WTC11 (cell line): ENCODE measurements around the gene TAL2.

Source experiments
- ATF6 ChIP-seq: sonication (generic); formaldehyde crosslinking; IDR thresholded peaks from 2 replicates; pipeline ENCODE4 v1.8.1; 2023; ENCODE audit warnings: mild to moderate bottlenecking, missing genetic modification reagents
- CREM ChIP-seq: sonication (generic); formaldehyde crosslinking; IDR thresholded peaks from 2 replicates; pipeline ENCODE4 v1.8.1; 2022; ENCODE audit warnings: mild to moderate bottlenecking, missing genetic modification reagents, moderate library complexity
- E2F4 ChIP-seq: sonication (generic); formaldehyde crosslinking; IDR thresholded peaks from 2 replicates; pipeline ENCODE4 v1.8.1; 2022; ENCODE audit warnings: low read depth, mild to moderate bottlenecking, moderate library complexity, missing genetic modification reagents, borderline replicate concordance
- FOXP4 ChIP-seq: sonication (generic); formaldehyde crosslinking; IDR thresholded peaks from 2 replicates; pipeline ENCODE4 v1.8.0; 2022; ENCODE audit warnings: mild to moderate bottlenecking, missing genetic modification reagents
- GABPB1 ChIP-seq: sonication (generic); formaldehyde crosslinking; IDR thresholded peaks from 2 replicates; pipeline ENCODE4 v1.8.1; 2023; ENCODE audit warnings: mild to moderate bottlenecking, missing genetic modification reagents
- HMGA2 ChIP-seq: fragments of 250-450 bp; sonication (Bioruptor Pico); IDR thresholded peaks from 2 replicates; pipeline ENCODE4 v1.4.0; 2021; ENCODE audit warnings: mild to moderate bottlenecking, moderate library complexity
- HMGXB4 ChIP-seq: sonication (generic); formaldehyde crosslinking; IDR thresholded peaks from 2 replicates; pipeline ENCODE4 v1.8.1; 2023; ENCODE audit warnings: mild to moderate bottlenecking, moderate library complexity, missing genetic modification reagents
- JUN ChIP-seq: sonication (generic); formaldehyde crosslinking; IDR thresholded peaks from 2 replicates; pipeline ENCODE4 v1.8.0; 2023; ENCODE audit warnings: mild to moderate bottlenecking, missing genetic modification reagents
- MAX ChIP-seq: sonication (generic); formaldehyde crosslinking; IDR thresholded peaks from 2 replicates; pipeline ENCODE4 v1.8.0; 2022; ENCODE audit warnings: mild to moderate bottlenecking, missing genetic modification reagents
- NR1H2 ChIP-seq: sonication (generic); formaldehyde crosslinking; IDR thresholded peaks from 2 replicates; pipeline ENCODE4 v1.9.0; 2021; ENCODE audit warnings: mild to moderate bottlenecking, moderate library complexity, missing genetic modification reagents
- SP1 ChIP-seq: sonication (generic); formaldehyde crosslinking; conservative IDR thresholded peaks from 2 replicates; pipeline ENCODE4 v1.8.1; 2022; ENCODE audit warnings: missing genetic modification reagents
- TEAD4 ChIP-seq: sonication (generic); formaldehyde crosslinking; IDR thresholded peaks from 2 replicates; pipeline ENCODE4 v1.8.0; 2022; ENCODE audit warnings: mild to moderate bottlenecking, missing genetic modification reagents
- ZNF263 ChIP-seq: sonication (generic); formaldehyde crosslinking; IDR thresholded peaks from 2 replicates; pipeline ENCODE4 v1.8.1; 2022; ENCODE audit warnings: low read depth, mild to moderate bottlenecking, moderate library complexity, missing genetic modification reagents
- TF ChIP-seq, protein P1 (sequence below): fragments of 200-600 bp; IDR thresholded peaks from 2 replicates; pipeline ENCODE4 v1.8.0; 2022; ENCODE audit warnings: antibody characterized with exemption

DNA sequence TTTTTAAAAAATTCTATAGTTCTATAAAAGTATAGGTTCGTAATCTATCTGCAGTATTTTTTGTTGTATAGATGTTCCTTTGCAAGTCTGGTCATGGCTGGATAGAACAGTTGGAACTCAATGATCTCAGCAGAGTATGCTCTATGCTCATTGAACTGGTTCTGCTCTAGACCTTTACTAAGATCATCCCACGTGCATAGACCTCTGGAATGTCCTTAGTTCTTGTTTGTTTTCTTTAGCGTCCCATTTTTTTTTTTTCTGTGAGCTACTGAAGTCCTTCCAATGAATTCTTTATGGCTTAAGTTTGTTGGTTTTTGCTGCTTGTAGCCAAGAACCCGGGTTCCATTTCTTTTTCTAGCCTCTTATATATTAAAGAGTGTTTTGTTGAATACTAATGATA lies 35.6 kb downstream of the TAL2 start:
- no peak for TF ChIP-seq ATF6
- no peak for TF ChIP-seq JUN (CRISPR knock-in tag)
- TF ChIP-seq, protein P1, sequence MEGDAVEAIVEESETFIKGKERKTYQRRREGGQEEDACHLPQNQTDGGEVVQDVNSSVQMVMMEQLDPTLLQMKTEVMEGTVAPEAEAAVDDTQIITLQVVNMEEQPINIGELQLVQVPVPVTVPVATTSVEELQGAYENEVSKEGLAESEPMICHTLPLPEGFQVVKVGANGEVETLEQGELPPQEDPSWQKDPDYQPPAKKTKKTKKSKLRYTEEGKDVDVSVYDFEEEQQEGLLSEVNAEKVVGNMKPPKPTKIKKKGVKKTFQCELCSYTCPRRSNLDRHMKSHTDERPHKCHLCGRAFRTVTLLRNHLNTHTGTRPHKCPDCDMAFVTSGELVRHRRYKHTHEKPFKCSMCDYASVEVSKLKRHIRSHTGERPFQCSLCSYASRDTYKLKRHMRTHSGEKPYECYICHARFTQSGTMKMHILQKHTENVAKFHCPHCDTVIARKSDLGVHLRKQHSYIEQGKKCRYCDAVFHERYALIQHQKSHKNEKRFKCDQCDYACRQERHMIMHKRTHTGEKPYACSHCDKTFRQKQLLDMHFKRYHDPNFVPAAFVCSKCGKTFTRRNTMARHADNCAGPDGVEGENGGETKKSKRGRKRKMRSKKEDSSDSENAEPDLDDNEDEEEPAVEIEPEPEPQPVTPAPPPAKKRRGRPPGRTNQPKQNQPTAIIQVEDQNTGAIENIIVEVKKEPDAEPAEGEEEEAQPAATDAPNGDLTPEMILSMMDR: no peak
- TF ChIP-seq TEAD4 (CRISPR knock-in tag): no peak
- TF ChIP-seq E2F4 (CRISPR knock-in tag): no peak
- no peak for TF ChIP-seq ZNF263 (CRISPR knock-in tag)
- TF ChIP-seq HMGXB4 (CRISPR knock-in tag): no peak
- TF ChIP-seq MAX (CRISPR knock-in tag): no peak
- no peak for TF ChIP-seq NR1H2 (CRISPR knock-in tag)
- no peak for TF ChIP-seq FOXP4 (CRISPR knock-in tag)
- TF ChIP-seq SP1 (CRISPR knock-in tag): no peak
- no peak for TF ChIP-seq HMGA2 (CRISPR knock-in tag)
- no peak for TF ChIP-seq CREM
- no peak for TF ChIP-seq GABPB1 (CRISPR knock-in tag)
